GM12873 (cell line): Measurements from ENCODE around the gene MYO5B.

ENCODE experiments used
- CTCF ChIP-seq: IDR thresholded peaks from 2 replicates; pipeline ENCODE4 v1.5.1; 2012; ENCODE audit warnings: low read depth, mild to moderate bottlenecking, moderate library complexity, low read length, control low read depth; ENCODE audit not compliant: insufficient read depth; ENCODE audit errors: missing control alignments

Gene MYO5B

GRCh38 chr18:50192995-50193795 is 1.8 kb downstream of the MYO5B start:
- TF ChIP-seq CTCF: no peak

GRCh38 chr18:50190926-50191325 is 4.0 kb downstream of the MYO5B start:
- TF ChIP-seq CTCF: no peak

GRCh38 chr18:50190236-50190635 is 4.7 kb downstream of the MYO5B start:
- TF ChIP-seq CTCF: no peak

- TF ChIP-seq CTCF: no peak
Measured at GRCh38 chr18:50189160-50189559, 5.8 kb downstream of the MYO5B start.

- TF ChIP-seq CTCF: no peak
Measured at GRCh38 chr18:50188652-50189051, 6.3 kb downstream of the MYO5B start.

- TF ChIP-seq CTCF: no peak
Measured at GRCh38 chr18:50187659-50188058, 7.3 kb downstream of the MYO5B start.

GRCh38 chr18:50186385-50186784 is 8.6 kb downstream of the MYO5B start:
- TF ChIP-seq CTCF: no peak
